GM12878 (cell line): ENCODE data around the gene CTRB2. TPM values are rescaled to one million over a fixed set of nuclear protein-coding genes. Genes with fewer than 3 reads are reported as not detected.
A peak's percentile ranks its signal among the peaks of the same experiment; 100 is the strongest.

Experiments used
- BHLHE40 ChIP-seq, 2 experiments: fragments of 450-650 bp in 1 of 2; IDR thresholded peaks; 2 replicates each; pipeline ENCODE4 v1.6.1; 2011 to 2017; ENCODE audit warnings: low read depth in 2 of 2, borderline replicate concordance in 1 of 2, improper control_type of control experiment in 1 of 2, low read length in 1 of 2, mild to moderate bottlenecking in 1 of 2
- CBFB ChIP-seq: IDR thresholded peaks from 2 replicates; pipeline ENCODE4 v1.6.1; 2016; ENCODE audit warnings: antibody characterized with exemption, low read depth
- CEBPZ ChIP-seq: fragments of 150-350 bp; IDR thresholded peaks from 2 replicates; pipeline ENCODE4 v1.6.1; 2016; ENCODE audit warnings: low read depth, low read length
- ELK1 ChIP-seq: IDR thresholded peaks from 2 replicates; pipeline ENCODE4 v1.6.1; 2012; ENCODE audit warnings: low read depth, low read length, improper control_type of control experiment
- ESRRA ChIP-seq: IDR thresholded peaks from 2 replicates; pipeline ENCODE4 v1.6.1; 2012; ENCODE audit warnings: mild to moderate bottlenecking, low read length, improper control_type of control experiment
- HDGF ChIP-seq: fragments of 450-650 bp; IDR thresholded peaks from 2 replicates; pipeline ENCODE4 v1.6.1; 2016; ENCODE audit warnings: antibody characterized with exemption
- HSF1 ChIP-seq: fragments of 150-350 bp; IDR thresholded peaks from 2 replicates; pipeline ENCODE4 v1.6.1; 2014; ENCODE audit warnings: mild to moderate bottlenecking, low read depth, low read length
- IKZF2 ChIP-seq, 2 experiments: fragments of 450-650 bp; IDR thresholded peaks; 2 replicates each; pipeline ENCODE4 v1.6.1; 2017; ENCODE audit warnings: mild to moderate bottlenecking in 2 of 2, moderate library complexity in 2 of 2
- NBN ChIP-seq: fragments of 450-650 bp; IDR thresholded peaks from 2 replicates; pipeline ENCODE4 v1.6.1; 2016
- NFXL1 ChIP-seq: fragments of 450-650 bp; IDR thresholded peaks from 2 replicates; pipeline ENCODE4 v1.6.1; 2017; ENCODE audit warnings: antibody characterized with exemption, mild to moderate bottlenecking, borderline replicate concordance
- NR2F1 ChIP-seq: fragments of 450-650 bp; conservative IDR thresholded peaks from 2 replicates; pipeline ENCODE4 v1.6.1; 2017; ENCODE audit warnings: mild to moderate bottlenecking
- POLR2AphosphoS2 ChIP-seq: IDR thresholded peaks from 2 replicates; pipeline ENCODE4 v1.6.1; 2011; ENCODE audit warnings: low read depth, mild to moderate bottlenecking, low read length, improper control_type of control experiment, moderate library complexity
- RELA ChIP-seq: fragments of 450-650 bp; IDR thresholded peaks from 2 replicates; pipeline ENCODE4 v1.8.0; 2014; ENCODE audit warnings: borderline replicate concordance; ENCODE audit not compliant: partially characterized antibody
- RELB ChIP-seq: fragments of 450-650 bp; IDR thresholded peaks from 2 replicates; pipeline ENCODE4 v1.6.1; 2017; ENCODE audit warnings: low read depth, mild to moderate bottlenecking, moderate library complexity
- SREBF1 ChIP-seq: IDR thresholded peaks from 2 replicates; pipeline ENCODE4 v1.6.1; 2012; ENCODE audit warnings: mild to moderate bottlenecking, low read length
- ZNF687 ChIP-seq: fragments of 450-650 bp; IDR thresholded peaks from 2 replicates; pipeline ENCODE4 v1.6.1; 2017; ENCODE audit warnings: mild to moderate bottlenecking, moderate library complexity
- ZZZ3 ChIP-seq: IDR thresholded peaks from 2 replicates; pipeline ENCODE4 v1.6.1; 2011; ENCODE audit warnings: low read depth; ENCODE audit not compliant: control insufficient read depth, insufficient read length
- polyA plus RNA-seq, 11 experiments: library from polyadenylated mRNA; depleted of rRNA in 4 of 11; unstranded in 6 of 11; stranded (reverse) in 5 of 11; fragments of >200 nt; fragmentation: Nextera tagmentation in 4 of 11; fragmentation: Illumina TruSeq in 1 of 11; extraction: Ambion mirVana in 4 of 11; extraction: Trizol in 1 of 11; gene quantifications; 1 replicate in 1 of 11; 2 replicates in 10 of 11; pipeline versions ENCODE4 v1.2.1 to v1.2.3, GENCODE V29; 2011 to 2016; ENCODE audit warnings: inconsistent platforms in 2 of 11, missing spikeins in 2 of 11, low read depth in 1 of 11
- total RNA-seq, 4 experiments: library from RNA; depleted of rRNA in 3 of 4; stranded (reverse); fragments of >200 nt in 3 of 4; fragmentation: Illumina TruSeq in 1 of 4; extraction: Trizol in 1 of 4; gene quantifications; 2 replicates each; pipeline versions ENCODE4 v1.2.1 to v1.2.3, GENCODE V29; 2013 to 2021

The CTRB2 gene
- total and polyA plus RNA-seq, 10 of the 15 experiments (the other 5 are each of a cell fraction or from before 2014, with no cell fraction given) = 9.4 TPM; not detected in 9

GRCh38 chr16:75244844-75245758 lies 38.1 kb upstream of the CTRB2 start (continued):
- TF ChIP-seq ELK1 (no peak), NR2F1 (peak; percentile 91), ZNF687 (no peak), BHLHE40 (IDR thresholded peaks at IDR 0.05; ENCODE audit: borderline replicate concordance in 1 of 2, low read depth in 2 of 2, low read length in 1 of 2) (peak in 1 of 2 experiments; percentile 58; a peak in 1 of 4 replicates), SREBF1 (no peak), HDGF (0 out of 2 replicates have a peak, but pooled peaks have one; percentile 49), RELB (0 out of 2 replicates have a peak, but pooled peaks have one; percentile 23), ZZZ3 (no peak), CBFB (no peak), NBN (no peak), POLR2AphosphoS2 (no peak), ESRRA (no peak), CEBPZ (no peak), HSF1 (no peak), RELA (peak; percentile 69), NFXL1 (no peak), IKZF2 (IDR thresholded peaks at IDR 0.05) (peak; percentile 56 to 68)
